NCI-H2227 (cell line): ENCODE measurements around the gene MTHFD2L.

Source experiments
- DNase-seq: peaks from one replicate; lab custom pipeline; 2025; ENCODE audit not compliant: unreplicated experiment; lab: John Stamatoyannopoulos, UW

Gene MTHFD2L

GRCh38 chr4:74237425-74237966 is 79.6 kb downstream of the MTHFD2L start:
- no peak for DNase-seq

GRCh38 chr4:74244049-74244448 is 86.1 kb downstream of the MTHFD2L start:
- no peak for DNase-seq

GRCh38 chr4:74252933-74253332 is 95.0 kb downstream of the MTHFD2L start:
- DNase-seq: no peak

- no peak for DNase-seq
Observed at GRCh38 chr4:74254386-74254785, 96.5 kb downstream of the MTHFD2L start.

- DNase-seq: no peak
Observed at GRCh38 chr4:74255096-74255495, 97.2 kb downstream of the MTHFD2L start.

GRCh38 chr4:74258963-74259362 is 101.0 kb downstream of the MTHFD2L start:
- DNase-seq: no peak

GRCh38 chr4:74260036-74260435 is 102.1 kb downstream of the MTHFD2L start:
- no peak for DNase-seq

- no peak for DNase-seq
Observed at GRCh38 chr4:74262522-74262921, 104.6 kb downstream of the MTHFD2L start.

GRCh38 chr4:74263551-74263950 is 105.6 kb downstream of the MTHFD2L start:
- no peak for DNase-seq

- no peak for DNase-seq
Observed at GRCh38 chr4:74266081-74266480, 108.2 kb downstream of the MTHFD2L start.

- no peak for DNase-seq
Observed at GRCh38 chr4:74267998-74268606, 110.2 kb downstream of the MTHFD2L start.

GRCh38 chr4:74268643-74269042 is 110.7 kb downstream of the MTHFD2L start:
- DNase-seq: no peak

- no peak for DNase-seq
Observed at GRCh38 chr4:74278490-74278889, 120.6 kb downstream of the MTHFD2L start.

- no peak for DNase-seq
Observed at GRCh38 chr4:74279716-74280115, 121.8 kb downstream of the MTHFD2L start.

GRCh38 chr4:74282926-74283325 is 125.0 kb downstream of the MTHFD2L start:
- DNase-seq: no peak

GRCh38 chr4:74283614-74284013 is 125.7 kb downstream of the MTHFD2L start:
- DNase-seq: no peak

- no peak for DNase-seq
Observed at GRCh38 chr4:74284053-74284452, 126.1 kb downstream of the MTHFD2L start.

GRCh38 chr4:74287164-74287563 is 129.2 kb downstream of the MTHFD2L start:
- no peak for DNase-seq

- DNase-seq: no peak
Observed at GRCh38 chr4:74287791-74288190, 129.9 kb downstream of the MTHFD2L start.

- DNase-seq: no peak
Observed at GRCh38 chr4:74291471-74291870, 133.6 kb downstream of the MTHFD2L start.

GRCh38 chr4:74292111-74292870 is 134.4 kb downstream of the MTHFD2L start:
- DNase-seq: no peak

- no peak for DNase-seq
Observed at GRCh38 chr4:74293558-74293957, 135.6 kb downstream of the MTHFD2L start.
